HG03432 (cell line): ENCODE results near the gene RANGRF.
A peak's percentile ranks its signal among the peaks of the same experiment; 100 is the strongest.
"Not testable (repeated sequence)": the region's sequence is repeated elsewhere in the genome, so short reads cannot be mapped to it uniquely, and the experiment has no call there.

Source experiments
- ATAC-seq: cut with Tn5 transposase; IDR thresholded peaks from one replicate; pipeline ENCODE4 v1.9.1; 2021; ENCODE audit warnings: mild to moderate bottlenecking, moderate library complexity; ENCODE audit not compliant: unreplicated experiment

The RANGRF gene

GRCh38 chr17:8288336-8289102 lies at the start of gene RANGRF:
TSS of gene RANGRF (plus strand) at chr17:8288670. CDS start at chr17:8288789, 119 bp downstream.
- peak; percentile 85 for ATAC-seq

GRCh38 chr17:8243827-8244226 lies 44.6 kb upstream of the RANGRF start:
- no peak for ATAC-seq

DNA sequence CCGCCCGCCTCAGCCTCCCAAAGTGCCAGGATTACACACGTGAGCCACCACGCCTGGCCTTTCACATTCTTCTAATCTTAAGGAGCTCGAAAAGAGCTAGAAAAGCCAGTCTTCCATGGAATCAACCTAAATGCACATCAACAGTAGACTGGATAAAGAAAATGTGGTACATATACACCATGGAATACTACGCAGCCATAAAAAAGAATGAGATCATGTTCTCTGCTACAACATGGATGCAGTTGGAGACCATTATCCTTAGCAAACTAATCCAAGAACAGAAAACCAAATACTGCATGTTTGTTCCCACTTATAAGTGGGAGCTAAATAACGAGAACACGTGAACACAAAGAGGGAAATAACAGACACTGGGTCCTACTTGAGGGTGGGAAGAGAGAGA lies 43.7 kb upstream of the RANGRF start:
- ATAC-seq: no peak

GRCh38 chr17:8248751-8249607 lies 39.5 kb upstream of the RANGRF start, which contains the start of gene PFAS:
TSS of gene PFAS (plus strand) at chr17:8249289. CDS start at chr17:8253938, 4,649 bp downstream.
- ATAC-seq: peak; percentile 54

- ATAC-seq: no peak
Observed at GRCh38 chr17:8249621-8250500, 38.6 kb upstream of the RANGRF start.

DNA sequence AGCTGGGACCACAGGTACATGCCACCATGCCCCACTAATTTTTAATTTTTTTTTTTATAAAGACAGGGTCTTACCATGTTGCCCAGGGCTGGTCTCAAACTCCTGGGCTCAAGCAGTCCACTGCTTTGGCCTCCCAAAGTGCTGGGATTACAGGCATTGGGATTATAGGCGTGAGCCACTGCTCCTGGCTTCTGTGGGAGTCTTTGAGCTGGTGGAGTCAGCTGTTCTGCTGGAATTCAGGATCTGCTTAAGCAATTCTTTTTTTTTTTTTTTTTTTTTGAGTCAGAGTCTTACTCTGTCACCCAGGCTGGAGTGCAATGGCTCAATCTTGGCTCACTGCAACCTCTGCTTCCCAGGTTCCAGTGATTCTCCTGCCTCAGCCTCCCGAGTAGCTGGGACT lies 37.1 kb upstream of the RANGRF start:
- not testable (repeated sequence) for ATAC-seq

GRCh38 chr17:8253801-8254200 lies 34.7 kb upstream of the RANGRF start:
- ATAC-seq: no peak

GRCh38 chr17:8254881-8255280 lies 33.6 kb upstream of the RANGRF start:
- no peak for ATAC-seq

GRCh38 chr17:8255499-8255898 lies 33.0 kb upstream of the RANGRF start:
- ATAC-seq: no peak

DNA sequence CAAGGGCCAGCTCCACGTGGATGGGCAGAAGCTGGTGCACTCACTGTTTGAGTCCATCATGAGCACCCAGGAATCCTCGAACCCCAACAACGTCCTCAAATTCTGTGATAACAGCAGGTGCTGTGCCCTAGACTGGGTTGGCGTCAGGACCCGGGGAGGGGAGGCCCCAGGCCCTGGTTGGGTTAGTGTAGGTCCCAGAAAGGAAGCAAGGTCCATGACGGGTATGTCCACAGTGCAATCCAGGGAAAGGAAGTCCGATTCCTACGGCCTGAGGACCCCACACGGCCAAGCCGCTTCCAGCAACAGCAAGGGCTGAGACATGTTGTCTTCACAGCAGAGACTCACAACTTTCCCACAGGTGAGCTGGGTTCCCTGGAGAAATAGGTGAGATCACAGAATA lies 32.2 kb upstream of the RANGRF start:
- ATAC-seq: no peak

DNA sequence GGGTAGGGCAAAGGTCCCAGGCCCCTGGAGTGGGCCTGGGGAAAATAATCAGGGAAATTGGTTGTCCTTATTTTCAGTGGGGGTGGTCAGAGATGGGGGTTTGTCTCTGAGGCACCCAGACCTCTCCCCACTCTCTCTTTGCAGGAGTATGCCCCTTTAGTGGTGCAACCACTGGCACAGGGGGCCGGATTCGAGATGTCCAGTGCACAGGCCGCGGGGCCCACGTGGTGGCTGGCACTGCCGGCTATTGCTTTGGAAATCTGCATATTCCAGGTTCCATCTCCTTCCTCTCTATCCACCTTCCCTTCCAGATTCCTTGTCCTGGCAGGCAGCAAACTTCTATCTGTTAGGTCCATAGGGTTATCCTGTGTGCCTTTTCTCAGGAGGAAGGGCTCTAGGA lies 31.8 kb upstream of the RANGRF start:
- ATAC-seq: no peak

- no peak for ATAC-seq
Observed at GRCh38 chr17:8257801-8258200, 30.7 kb upstream of the RANGRF start.

GRCh38 chr17:8264320-8264719 lies 24.1 kb upstream of the RANGRF start:
- ATAC-seq: no peak

GRCh38 chr17:8264836-8265542 lies 23.5 kb upstream of the RANGRF start:
- no peak for ATAC-seq

- no peak for ATAC-seq
Observed at GRCh38 chr17:8266648-8267479, 21.6 kb upstream of the RANGRF start.

GRCh38 chr17:8267480-8268147 lies 20.9 kb upstream of the RANGRF start:
- no peak for ATAC-seq

GRCh38 chr17:8268550-8269298 lies 19.7 kb upstream of the RANGRF start:
- no peak for ATAC-seq

- ATAC-seq: no peak
Observed at GRCh38 chr17:8272421-8272820, 16.0 kb upstream of the RANGRF start.
